NOMO-1 treated with DMSO at 0.1 percent for 48 hours (cell line): ENCODE measurements around the gene CNTN1.

Experiments
- DNase-seq: peaks from one replicate; lab custom pipeline; 2025; ENCODE audit not compliant: unreplicated experiment; lab: John Stamatoyannopoulos, UW

CNTN1 gene

GRCh38 chr12:40957417-40957816 lies 265.2 kb downstream of the CNTN1 start:
- DNase-seq = no peak

GRCh38 chr12:40959041-40959440 lies 266.8 kb downstream of the CNTN1 start:
- DNase-seq = no peak

- no peak for DNase-seq
Measured at GRCh38 chr12:40963751-40964150, 271.5 kb downstream of the CNTN1 start.

GRCh38 chr12:40969796-40970195 lies 277.6 kb downstream of the CNTN1 start:
- no peak for DNase-seq

- DNase-seq = no peak
Measured at GRCh38 chr12:40970320-40970907, 278.2 kb downstream of the CNTN1 start.

- no peak for DNase-seq
Measured at GRCh38 chr12:40971911-40972310, 279.7 kb downstream of the CNTN1 start.

- DNase-seq = no peak
Measured at GRCh38 chr12:40976546-40976945, 284.3 kb downstream of the CNTN1 start.

- no peak for DNase-seq
Measured at GRCh38 chr12:40980427-40980961, 288.3 kb downstream of the CNTN1 start.

GRCh38 chr12:40986001-40986400 lies 293.8 kb downstream of the CNTN1 start:
- DNase-seq = no peak

GRCh38 chr12:40988355-40988754 lies 296.1 kb downstream of the CNTN1 start:
- DNase-seq = no peak

GRCh38 chr12:40988824-40989223 lies 296.6 kb downstream of the CNTN1 start:
- no peak for DNase-seq

- DNase-seq = peak; percentile 57
Measured at GRCh38 chr12:40989785-40990184, 297.5 kb downstream of the CNTN1 start.

GRCh38 chr12:40992158-40992557 lies 299.9 kb downstream of the CNTN1 start:
- no peak for DNase-seq

GRCh38 chr12:40992674-40993073 lies 300.4 kb downstream of the CNTN1 start:
- DNase-seq = no peak

GRCh38 chr12:40993158-40993557 lies 300.9 kb downstream of the CNTN1 start:
- no peak for DNase-seq

- DNase-seq = no peak
Measured at GRCh38 chr12:40996091-40996490, 303.9 kb downstream of the CNTN1 start.

- no peak for DNase-seq
Measured at GRCh38 chr12:40999210-40999609, 307.0 kb downstream of the CNTN1 start.

GRCh38 chr12:41008472-41008871 lies 316.2 kb downstream of the CNTN1 start:
- DNase-seq = no peak

GRCh38 chr12:41011939-41012338 lies 319.7 kb downstream of the CNTN1 start:
- no peak for DNase-seq

GRCh38 chr12:41013881-41014642 lies 321.8 kb downstream of the CNTN1 start:
- DNase-seq = no peak

GRCh38 chr12:41014643-41015020 lies 322.4 kb downstream of the CNTN1 start:
- DNase-seq = no peak

GRCh38 chr12:41018010-41018409 lies 325.8 kb downstream of the CNTN1 start:
- no peak for DNase-seq

- DNase-seq = no peak
Measured at GRCh38 chr12:41019461-41019860, 327.2 kb downstream of the CNTN1 start.
